ENCODE data around the gene OPRM1.

Gene OPRM1

GRCh38 chr6:154095571-154095970 is 56.5 kb downstream of the OPRM1 start:
- no peak for DNase-seq (ENCODE audit: low read depth)
- TF ChIP-seq, protein P1, sequence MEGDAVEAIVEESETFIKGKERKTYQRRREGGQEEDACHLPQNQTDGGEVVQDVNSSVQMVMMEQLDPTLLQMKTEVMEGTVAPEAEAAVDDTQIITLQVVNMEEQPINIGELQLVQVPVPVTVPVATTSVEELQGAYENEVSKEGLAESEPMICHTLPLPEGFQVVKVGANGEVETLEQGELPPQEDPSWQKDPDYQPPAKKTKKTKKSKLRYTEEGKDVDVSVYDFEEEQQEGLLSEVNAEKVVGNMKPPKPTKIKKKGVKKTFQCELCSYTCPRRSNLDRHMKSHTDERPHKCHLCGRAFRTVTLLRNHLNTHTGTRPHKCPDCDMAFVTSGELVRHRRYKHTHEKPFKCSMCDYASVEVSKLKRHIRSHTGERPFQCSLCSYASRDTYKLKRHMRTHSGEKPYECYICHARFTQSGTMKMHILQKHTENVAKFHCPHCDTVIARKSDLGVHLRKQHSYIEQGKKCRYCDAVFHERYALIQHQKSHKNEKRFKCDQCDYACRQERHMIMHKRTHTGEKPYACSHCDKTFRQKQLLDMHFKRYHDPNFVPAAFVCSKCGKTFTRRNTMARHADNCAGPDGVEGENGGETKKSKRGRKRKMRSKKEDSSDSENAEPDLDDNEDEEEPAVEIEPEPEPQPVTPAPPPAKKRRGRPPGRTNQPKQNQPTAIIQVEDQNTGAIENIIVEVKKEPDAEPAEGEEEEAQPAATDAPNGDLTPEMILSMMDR (conservative IDR thresholded peaks at IDR 0.05; ENCODE audit: control insufficient read depth, insufficient read depth, low read depth, low read length), result no peak
- no peak overlapping the region for H3K4me3 ChIP-seq (ENCODE audit: control insufficient read depth, low read depth, low read length)

- DNase-seq (ENCODE audit: low read depth), result no peak
- TF ChIP-seq, protein P1 (conservative IDR thresholded peaks at IDR 0.05; ENCODE audit: control insufficient read depth, insufficient read depth, low read depth, low read length), result no peak
- no peak overlapping the region for H3K4me3 ChIP-seq (ENCODE audit: control insufficient read depth, low read depth, low read length)
Measured at GRCh38 chr6:154096316-154096715, 57.3 kb downstream of the OPRM1 start.

DNA sequence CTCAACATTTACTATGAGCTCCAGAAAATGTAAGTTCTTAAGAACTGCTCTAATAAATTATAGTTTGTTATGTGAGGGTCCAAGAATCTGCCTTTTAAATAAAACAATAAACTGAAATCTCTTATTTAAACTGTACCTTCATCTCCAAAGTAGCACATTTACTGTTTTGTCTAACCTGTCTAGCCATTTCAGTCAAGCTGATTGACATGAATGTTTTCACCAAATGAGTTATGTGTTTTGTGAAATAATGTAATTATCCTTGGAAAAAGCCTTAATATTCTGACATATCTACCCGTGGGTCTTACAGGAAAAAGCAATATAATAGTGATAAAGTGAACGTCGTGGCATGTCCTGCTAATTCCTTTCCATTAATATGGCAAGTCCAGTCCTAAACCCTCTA is 57.8 kb downstream of the OPRM1 start:
- H3K4me3 ChIP-seq (ENCODE audit: control insufficient read depth, low read depth, low read length), result no peak overlapping the region
- no peak for DNase-seq (ENCODE audit: low read depth)
- TF ChIP-seq, protein P1 (conservative IDR thresholded peaks at IDR 0.05; ENCODE audit: control insufficient read depth, insufficient read depth, low read depth, low read length), result no peak

DNA sequence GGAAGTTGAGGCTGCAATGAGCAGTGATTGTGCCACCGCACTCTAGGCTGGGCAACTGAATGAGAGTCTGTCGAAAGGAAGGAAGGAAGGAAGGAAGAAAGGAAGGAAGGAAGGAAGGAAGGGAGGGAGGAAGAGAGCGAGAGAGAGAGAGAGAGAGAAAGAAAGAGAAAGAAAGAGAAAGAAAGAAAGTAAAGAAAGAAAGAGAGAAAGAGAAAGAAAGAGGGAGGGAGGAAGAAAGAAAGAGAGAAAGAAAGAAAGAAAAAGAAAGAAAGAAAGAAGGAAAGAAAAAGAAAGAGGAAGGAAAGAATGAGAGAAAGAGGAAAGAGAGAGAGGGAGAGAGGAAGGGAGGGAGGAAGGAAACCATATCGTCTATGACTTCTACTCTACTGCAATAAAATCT is 60.2 kb downstream of the OPRM1 start:
- H3K4me3 ChIP-seq (ENCODE audit: control insufficient read depth, low read depth, low read length), result no peak overlapping the region
- TF ChIP-seq, protein P1 (conservative IDR thresholded peaks at IDR 0.05; ENCODE audit: control insufficient read depth, insufficient read depth, low read depth, low read length), result no peak
- no peak for DNase-seq (ENCODE audit: low read depth)

DNA sequence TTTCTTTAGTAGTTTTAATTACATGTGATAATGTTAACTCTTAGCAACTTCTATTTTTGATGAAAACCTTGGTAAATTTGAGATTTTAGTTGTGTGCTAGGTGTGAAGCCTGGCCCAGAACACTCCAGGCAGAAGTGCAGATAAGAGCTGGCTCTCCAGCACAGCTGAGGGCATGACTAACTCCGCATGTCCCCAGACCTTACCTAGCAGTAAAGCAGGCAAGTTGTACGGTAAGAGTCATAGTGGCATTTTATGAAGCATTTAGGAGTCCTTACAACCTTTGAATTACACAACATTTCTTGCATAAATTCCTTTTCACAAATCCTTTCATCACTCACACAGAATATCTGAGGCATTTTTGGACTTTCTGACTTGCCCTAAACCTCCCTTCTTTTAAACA is 67.2 kb downstream of the OPRM1 start:
- TF ChIP-seq, protein P1 (conservative IDR thresholded peaks at IDR 0.05; ENCODE audit: control insufficient read depth, insufficient read depth, low read depth, low read length), result no peak
- no peak overlapping the region for H3K4me3 ChIP-seq (ENCODE audit: control insufficient read depth, low read depth, low read length)
- no peak for DNase-seq (ENCODE audit: low read depth)

DNA sequence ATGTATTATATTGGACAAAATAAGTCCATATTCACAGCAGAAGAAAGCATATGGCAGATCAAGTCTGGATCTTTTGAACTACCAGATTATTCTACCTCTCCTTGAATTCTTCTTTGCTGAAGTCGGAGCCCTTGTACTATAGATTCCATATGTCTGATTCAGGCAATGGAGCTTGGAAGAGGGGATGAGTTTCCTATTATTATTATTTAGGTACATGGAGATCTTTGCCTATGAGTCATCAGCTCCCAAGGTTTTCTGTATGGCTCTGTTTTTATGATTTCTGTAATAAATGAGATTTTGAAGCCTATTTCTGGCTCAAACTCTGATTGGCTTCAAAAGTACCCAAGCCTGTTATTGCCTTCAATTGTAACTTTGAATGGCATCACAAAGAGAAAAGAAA is 72.0 kb downstream of the OPRM1 start:
- TF ChIP-seq, protein P1 (conservative IDR thresholded peaks at IDR 0.05; ENCODE audit: control insufficient read depth, insufficient read depth, low read depth, low read length), result no peak
- DNase-seq (ENCODE audit: low read depth), result no peak

DNA sequence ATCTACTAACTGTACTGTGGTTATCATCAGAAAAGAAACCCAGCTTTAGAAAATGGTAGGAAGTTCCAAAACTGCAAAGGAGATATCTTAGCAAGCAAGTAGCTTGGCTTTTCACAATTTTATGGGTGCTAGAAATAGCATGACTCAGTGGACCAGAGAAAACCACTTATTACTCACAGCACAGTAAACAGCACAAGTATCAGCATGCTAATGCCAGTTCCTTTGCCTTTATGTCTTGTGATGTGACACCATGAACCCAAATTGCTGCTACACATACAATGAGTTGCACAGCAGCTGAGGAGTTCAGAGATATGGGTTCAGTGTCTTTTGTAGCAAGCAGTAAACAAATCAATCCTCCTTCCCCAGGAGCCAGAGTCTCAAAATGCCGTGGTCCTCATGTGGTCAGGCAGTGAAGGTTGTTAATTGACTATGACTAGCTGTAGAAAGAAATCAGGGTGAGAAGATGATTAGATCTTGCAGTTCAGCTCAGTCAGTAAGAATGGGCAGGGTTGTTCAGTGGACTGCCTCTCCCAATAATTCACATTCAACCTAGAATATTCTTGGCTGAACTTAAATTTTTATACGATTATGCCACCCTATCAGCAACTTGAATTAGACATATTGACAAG is 73.3 kb downstream of the OPRM1 start:
- peak; percentile 4 for DNase-seq (ENCODE audit: low read depth)
- TF ChIP-seq, protein P1 (conservative IDR thresholded peaks at IDR 0.05; ENCODE audit: control insufficient read depth, insufficient read depth, low read depth, low read length), result no peak
- H3K4me3 ChIP-seq (ENCODE audit: control insufficient read depth, low read depth, low read length), result no peak overlapping the region

More for the DNA sequence above, 72.0 kb downstream of the OPRM1 start:
- H3K4me3 ChIP-seq (ENCODE audit: control insufficient read depth, low read depth, low read length), result no peak overlapping the region
